Upper lobe of left lung (tissue), 6 donors: ENCODE measurements around the gene PHF2. TPM values are rescaled to one million over a fixed set of nuclear protein-coding genes. Genes with fewer than 3 reads are reported as not detected.
"Not testable (repeated sequence)": the region's sequence is repeated elsewhere in the genome, so short reads cannot be mapped to it uniquely, and the experiment has no call there.

ENCODE experiments used
- ATAC-seq, 2 donors: fragments of 200-7000 bp; cut with Tn5 transposase; one replicate each; pipeline ENCODE4 v1.9.1; 2022; ENCODE audit warnings: mild to moderate bottlenecking in 2 of 2, moderate library complexity in 2 of 2; ENCODE audit not compliant: low FRiP score in 2 of 2
- DNase-seq, 2 donors: peaks; one replicate each; pipeline ENCODE4 v3.0.0-alpha.2; 2019 to 2020
- H3K27ac ChIP-seq, 4 donors: fragments of 200-600 bp; sonication (generic); one replicate each; pipeline ENCODE4 v1.5.1; 2016 to 2019
- H3K27me3 ChIP-seq, 4 donors: fragments of 200-600 bp; sonication (generic); one replicate each; pipeline ENCODE4 v1.5.1; 2017 to 2019
- H3K36me3 ChIP-seq, 4 donors: fragments of 200-600 bp; sonication (generic); one replicate each; pipeline ENCODE4 v1.5.1; 2016 to 2019
- H3K4me1 ChIP-seq, 4 donors: fragments of 200-600 bp; sonication (generic); one replicate each; pipeline ENCODE4 v1.5.1; 2018 to 2019
- H3K4me3 ChIP-seq, 4 donors: fragments of 200-600 bp; sonication (generic); one replicate each; pipeline ENCODE4 v1.5.1; 2017 to 2019; ENCODE audit warnings: mild to moderate bottlenecking in 2 of 4, moderate library complexity in 1 of 4
- H3K9me3 ChIP-seq, 4 donors: fragments of 200-600 bp; sonication (generic); one replicate each; pipeline ENCODE4 v1.5.1; 2018 to 2019
- CTCF ChIP-seq, 6 experiments: fragments of 450-650 bp in 4 of 6; fragments of 200-600 bp in 2 of 6; sonication (generic) in 2 of 6; IDR thresholded peaks; one replicate each; pipeline ENCODE4 v1.5.1; 2016 to 2019; ENCODE audit warnings: antibody characterized with exemption in 6 of 6
- EP300 ChIP-seq, 4 donors: sonication (generic); formaldehyde crosslinking; IDR thresholded peaks; one replicate each; pipeline ENCODE4 v1.5.1; 2017; ENCODE audit warnings: antibody characterized with exemption in 4 of 4, control low read depth in 2 of 4
- POLR2A ChIP-seq, 4 donors: fragments of 450-650 bp; IDR thresholded peaks; one replicate each; pipeline ENCODE4 v1.5.1; 2016 to 2017; ENCODE audit warnings: antibody characterized with exemption in 4 of 4, mild to moderate bottlenecking in 2 of 4
- POLR2AphosphoS5 ChIP-seq, 2 donors: sonication (generic); formaldehyde crosslinking; IDR thresholded peaks; one replicate each; pipeline ENCODE4 v1.5.1; 2017; ENCODE audit warnings: antibody characterized with exemption in 2 of 2
- WGBS, 2 donors: methylation state at CpG; one replicate each; pipeline ENCODE4 v1.1.5; 2017 to 2018; 5-methylcytosine and 5-hydroxymethylcytosine counted together
- total RNA-seq, 6 donors: library from RNA; depleted of rRNA in 4 of 6; stranded (reverse); fragments of >200 nt in 4 of 6; gene quantifications; one replicate each; pipeline versions ENCODE4 v1.1.0 to v1.2.1, GENCODE V29; 2016 to 2021
- donor health status: DM: no; HTN: no; CAD: no; lungs with moderate emphysema.
- donor health status: DM: no; HTN: yes; CAD: no; lungs with severe emphysema.

PHF2 gene
- total RNA-seq, 6 donors from 2014 or later: 33.6 to 41.7 (median 37.9) TPM

GRCh38 chr9:93663877-93664548 lies 87.6 kb downstream of the PHF2 start:
- Histone ChIP-seq H3K27ac (no peak overlapping the region), H3K4me3 (no peak overlapping the region), H3K9me3 (no peaks in the 10 kb centered on the region), H3K27me3 (no peaks in the 10 kb centered on the region), H3K36me3 (peaks cover 17 to 79% (median 66%) of the 10 kb centered on the region in 4 donors), H3K4me1 (no peaks in the 10 kb centered on the region)
- TF ChIP-seq POLR2A (IDR thresholded peaks at IDR 0.05): no peak
- no peak for TF ChIP-seq CTCF (IDR thresholded peaks at IDR 0.05)
- TF ChIP-seq POLR2AphosphoS5 (IDR thresholded peaks at IDR 0.05): no peak
- TF ChIP-seq EP300 (IDR thresholded peaks at IDR 0.05): no peak
- peak in 1 of 2 donors; percentile 60 for DNase-seq
- no peak for ATAC-seq
- 92 to 94% methylated on average over 15 to 16 of the region's 16 CpGs for WGBS, 2 donors

GRCh38 chr9:93664549-93665120 lies 88.3 kb downstream of the PHF2 start:
- DNase-seq: no peak
- WGBS, 2 donors: 94 to 97% methylated on average over 15 of the region's 15 CpGs
- no peak overlapping the region for H3K4me3 ChIP-seq
- no peaks in the 10 kb centered on the region for H3K9me3 ChIP-seq
- H3K27ac ChIP-seq: no peak overlapping the region
- no peaks in the 10 kb centered on the region for H3K27me3 ChIP-seq
- no peaks in the 10 kb centered on the region for H3K4me1 ChIP-seq
- no peak for ATAC-seq
- peaks cover 16 to 73% (median 60%) of the 10 kb centered on the region in 4 donors for H3K36me3 ChIP-seq
- no peak for TF ChIP-seq EP300 (IDR thresholded peaks at IDR 0.05)
- no peak for TF ChIP-seq POLR2AphosphoS5 (IDR thresholded peaks at IDR 0.05)
- TF ChIP-seq CTCF (IDR thresholded peaks at IDR 0.05): no peak
- TF ChIP-seq POLR2A (IDR thresholded peaks at IDR 0.05): no peak

- DNase-seq (peak in 1 of 2 donors; percentile 15), ATAC-seq (no peak)
- peaks cover 11 to 67% (median 54%) of the 10 kb centered on the region in 4 donors for H3K36me3 ChIP-seq
- H3K27me3 ChIP-seq: no peaks in the 10 kb centered on the region
- no peaks in the 10 kb centered on the region for H3K9me3 ChIP-seq
- TF ChIP-seq POLR2A (IDR thresholded peaks at IDR 0.05) (no peak), EP300 (IDR thresholded peaks at IDR 0.05) (no peak), CTCF (IDR thresholded peaks at IDR 0.05) (no peak), POLR2AphosphoS5 (IDR thresholded peaks at IDR 0.05) (no peak)
- WGBS, 2 donors: 80 to 95% methylated on average over 3 to 9 of the region's 9 CpGs
- no peak overlapping the region for H3K27ac ChIP-seq
- H3K4me1 ChIP-seq: no peaks in the 10 kb centered on the region
- H3K4me3 ChIP-seq: no peak overlapping the region
Observed at GRCh38 chr9:93665128-93665636, 88.8 kb downstream of the PHF2 start.

- TF ChIP-seq POLR2A (IDR thresholded peaks at IDR 0.05) (no peak), EP300 (IDR thresholded peaks at IDR 0.05) (no peak), CTCF (IDR thresholded peaks at IDR 0.05) (no peak), POLR2AphosphoS5 (IDR thresholded peaks at IDR 0.05) (no peak)
- H3K36me3 ChIP-seq: peaks cover 5 to 61% (median 48%) of the 10 kb centered on the region in 4 donors
- H3K4me3 ChIP-seq: no peak overlapping the region
- no peaks in the 10 kb centered on the region for H3K27me3 ChIP-seq
- H3K9me3 ChIP-seq: no peaks in the 10 kb centered on the region
- no peak overlapping the region for H3K27ac ChIP-seq
- DNase-seq (peak; percentile 20 to 46), ATAC-seq (no peak)
- no peaks in the 10 kb centered on the region for H3K4me1 ChIP-seq
- WGBS, 2 donors: 92 to 95% methylated on average over 18 to 27 of the region's 27 CpGs
Observed at GRCh38 chr9:93665637-93666438, 89.5 kb downstream of the PHF2 start.

GRCh38 chr9:93666439-93666784 lies 90.0 kb downstream of the PHF2 start:
- not testable (repeated sequence) for DNase-seq, H3K9me3 ChIP-seq, H3K4me1 ChIP-seq, H3K27ac ChIP-seq, H3K4me3 ChIP-seq, H3K27me3 ChIP-seq, ATAC-seq
- WGBS, 2 donors: 96 to 98% methylated on average over 6 of the region's 6 CpGs
- peaks cover 5 to 57% (median 46%) of the 10 kb centered on the region in 4 donors for H3K36me3 ChIP-seq
